Measurements from ENCODE around the gene RARS1.

RARS1 gene

GRCh38 chr5:168464641-168465040 lies 21.6 kb upstream of the RARS1 start:
- no peak for DNase-seq (ENCODE audit: low read depth in 1 of 2, low spot score in 1 of 2)
- in situ Hi-C loops (cut with HindIII; ENCODE audit: low pct_unique_long_range_greater_than_20kb, low sequenced_read_pairs): no loop called here
- no peak for TF ChIP-seq JUND (IDR thresholded peaks at IDR 0.05; ENCODE audit: low read depth)

GRCh38 chr5:168467755-168468330 lies 18.4 kb upstream of the RARS1 start:
- in situ Hi-C loops (cut with HindIII; ENCODE audit: low pct_unique_long_range_greater_than_20kb, low sequenced_read_pairs): no loop called here
- no peak for DNase-seq (ENCODE audit: low read depth in 1 of 2, low spot score in 1 of 2)
- no peak for TF ChIP-seq JUND (IDR thresholded peaks at IDR 0.05; ENCODE audit: low read depth)

- no peak for DNase-seq (ENCODE audit: low read depth in 1 of 2, low spot score in 1 of 2)
- in situ Hi-C loops (cut with HindIII; ENCODE audit: low pct_unique_long_range_greater_than_20kb, low sequenced_read_pairs): no loop called here
- TF ChIP-seq JUND (IDR thresholded peaks at IDR 0.05; ENCODE audit: low read depth): no peak
These were observed 17.4 kb upstream of the RARS1 start for GRCh38 chr5:168468836-168469235.

GRCh38 chr5:168469816-168470215 lies 16.5 kb upstream of the RARS1 start:
- TF ChIP-seq JUND (IDR thresholded peaks at IDR 0.05; ENCODE audit: low read depth): no peak
- in situ Hi-C loops (cut with HindIII; ENCODE audit: low pct_unique_long_range_greater_than_20kb, low sequenced_read_pairs): no loop called here
- no peak for DNase-seq (ENCODE audit: low read depth in 1 of 2, low spot score in 1 of 2)

GRCh38 chr5:168471785-168472184 lies 14.5 kb upstream of the RARS1 start:
- TF ChIP-seq JUND (IDR thresholded peaks at IDR 0.05; ENCODE audit: low read depth): no peak
- in situ Hi-C loops (cut with HindIII; ENCODE audit: low pct_unique_long_range_greater_than_20kb, low sequenced_read_pairs): no loop called here
- no peak for DNase-seq (ENCODE audit: low read depth in 1 of 2, low spot score in 1 of 2)

GRCh38 chr5:168472329-168472728 lies 13.9 kb upstream of the RARS1 start:
- in situ Hi-C loops (cut with HindIII; ENCODE audit: low pct_unique_long_range_greater_than_20kb, low sequenced_read_pairs): no loop called here
- DNase-seq (ENCODE audit: low read depth in 1 of 2, low spot score in 1 of 2): peak in 1 of 2 experiments; percentile 36
- no peak for TF ChIP-seq JUND (IDR thresholded peaks at IDR 0.05; ENCODE audit: low read depth)

- in situ Hi-C loops (cut with HindIII; ENCODE audit: low pct_unique_long_range_greater_than_20kb, low sequenced_read_pairs): no loop called here
- TF ChIP-seq JUND (IDR thresholded peaks at IDR 0.05; ENCODE audit: low read depth): no peak
- no peak for DNase-seq (ENCODE audit: low read depth in 1 of 2, low spot score in 1 of 2)
These were observed 12.0 kb upstream of the RARS1 start for GRCh38 chr5:168474319-168474718.

GRCh38 chr5:168477060-168477459 lies 9.2 kb upstream of the RARS1 start:
- no peak for DNase-seq (ENCODE audit: low read depth in 1 of 2, low spot score in 1 of 2)
- no peak for TF ChIP-seq JUND (IDR thresholded peaks at IDR 0.05; ENCODE audit: low read depth)
- in situ Hi-C loops (cut with HindIII; ENCODE audit: low pct_unique_long_range_greater_than_20kb, low sequenced_read_pairs): no loop called here

GRCh38 chr5:168479166-168479565 lies 7.1 kb upstream of the RARS1 start:
- in situ Hi-C loops (cut with HindIII; ENCODE audit: low pct_unique_long_range_greater_than_20kb, low sequenced_read_pairs): no loop called here
- DNase-seq (ENCODE audit: low read depth in 1 of 2, low spot score in 1 of 2): no peak
- no peak for TF ChIP-seq JUND (IDR thresholded peaks at IDR 0.05; ENCODE audit: low read depth)

- in situ Hi-C loops (cut with HindIII; ENCODE audit: low pct_unique_long_range_greater_than_20kb, low sequenced_read_pairs): no loop called here
- TF ChIP-seq JUND (IDR thresholded peaks at IDR 0.05; ENCODE audit: low read depth): no peak
These were observed 5.7 kb upstream of the RARS1 start for GRCh38 chr5:168480601-168481000.

GRCh38 chr5:168481330-168481788 lies 4.9 kb upstream of the RARS1 start:
- DNase-seq (ENCODE audit: low read depth in 1 of 2, low spot score in 1 of 2): peak in 1 of 2 experiments; percentile 13
- no peak for TF ChIP-seq JUND (IDR thresholded peaks at IDR 0.05; ENCODE audit: low read depth)
- in situ Hi-C loops (cut with HindIII; ENCODE audit: low pct_unique_long_range_greater_than_20kb, low sequenced_read_pairs): no loop called here

More at GRCh38 chr5:168480601-168481000, 5.7 kb upstream of the RARS1 start:
- DNase-seq (ENCODE audit: low read depth in 1 of 2, low spot score in 1 of 2): no peak

- no peak for TF ChIP-seq JUND (IDR thresholded peaks at IDR 0.05; ENCODE audit: low read depth)
- in situ Hi-C loops (cut with HindIII; ENCODE audit: low pct_unique_long_range_greater_than_20kb, low sequenced_read_pairs): no loop called here
- DNase-seq (ENCODE audit: low read depth in 1 of 2, low spot score in 1 of 2): no peak
These were observed 3.9 kb upstream of the RARS1 start for GRCh38 chr5:168482361-168482760.

- DNase-seq (ENCODE audit: low read depth in 1 of 2, low spot score in 1 of 2): no peak
- in situ Hi-C loops (cut with HindIII; ENCODE audit: low pct_unique_long_range_greater_than_20kb, low sequenced_read_pairs): no loop called here
- TF ChIP-seq JUND (IDR thresholded peaks at IDR 0.05; ENCODE audit: low read depth): no peak
These were observed 2.8 kb downstream of the RARS1 start for GRCh38 chr5:168489059-168489458.

GRCh38 chr5:168494057-168494555 lies 7.8 kb downstream of the RARS1 start:
- TF ChIP-seq JUND (IDR thresholded peaks at IDR 0.05; ENCODE audit: low read depth): no peak
- DNase-seq (ENCODE audit: low read depth in 1 of 2, low spot score in 1 of 2): no peak
- in situ Hi-C loops (cut with HindIII; ENCODE audit: low pct_unique_long_range_greater_than_20kb, low sequenced_read_pairs): no loop called here

Data from T47D (cell line).